Colonic mucosa (tissue), 4 donors: ENCODE measurements around the gene SNRPA1. TPM values are rescaled to one million over a fixed set of nuclear protein-coding genes. Genes with fewer than 3 reads are reported as not detected.

Experiments
- DNase-seq: peaks from one replicate; pipeline ENCODE4 v3.0.0-alpha.2; 2020
- H3K27ac ChIP-seq: fragments of 200-600 bp; one replicate; pipeline ENCODE4 v1.8.0; 2021
- H3K27me3 ChIP-seq: fragments of 200-600 bp; one replicate; pipeline ENCODE4 v1.8.0; 2021
- H3K36me3 ChIP-seq: fragments of 200-600 bp; one replicate; pipeline ENCODE4 v1.8.0; 2021
- H3K4me1 ChIP-seq: fragments of 200-600 bp; one replicate; pipeline ENCODE4 v1.8.0; 2021; ENCODE audit warnings: mild to moderate bottlenecking
- H3K4me3 ChIP-seq: fragments of 200-600 bp; one replicate; pipeline ENCODE4 v1.8.0; 2021
- H3K9ac ChIP-seq, 2 donors: one replicate each; pipeline ENCODE4 v1.7.0; 2013; ENCODE audit warnings: control low read depth in 2 of 2, low read depth in 2 of 2, low read length in 2 of 2
- H3K9me3 ChIP-seq: fragments of 200-600 bp; one replicate; pipeline ENCODE4 v1.8.0; 2021
- CTCF ChIP-seq: fragments of 200-600 bp; IDR thresholded peaks from one replicate; pipeline ENCODE4 v1.8.0; 2022; ENCODE audit warnings: antibody characterized with exemption, mild to moderate bottlenecking
- intact Hi-C: fragments of 100-400 bp; cut with DNase I; formaldehyde crosslinking; loops from one replicate; pipeline ENCODE4 v1.14.1; 2022
- total RNA-seq, 2 donors: library from RNA; stranded (reverse); fragmentation: NEBNext Ultra II Directional in 1 of 2; extraction: Animal tissue kit (Norgen Biotek cat#: 25700) in 1 of 2; gene quantifications; one replicate each; pipeline ENCODE4 v1.2.1, GENCODE V29; 2021
- donor health status: healthy.
- donor health status: DM: no; HTN: no; CAD: no.
- donor health status: DM: no; HTN: no; CAD: no.

The SNRPA1 gene
- total RNA-seq, 2 donors from 2014 or later: 52.6 to 82.7 TPM

- H3K27me3 ChIP-seq: no peaks in the 10 kb centered on the region
- H3K9me3 ChIP-seq: no peaks in the 10 kb centered on the region
- no peak overlapping the region for H3K9ac ChIP-seq
- DNase-seq: no peak
- intact Hi-C loops: no loop called here
- H3K27ac ChIP-seq: no peak overlapping the region
- H3K4me3 ChIP-seq: no peak overlapping the region
- H3K36me3 ChIP-seq: no peaks in the 10 kb centered on the region
- no peaks in the 10 kb centered on the region for H3K4me1 ChIP-seq
- TF ChIP-seq CTCF: no peak
Observed at GRCh38 chr15:101326462-101327146, 31.6 kb upstream of the SNRPA1 start.

- intact Hi-C loops: no loop called here
- DNase-seq: no peak
- Histone ChIP-seq H3K27me3 (no peaks in the 10 kb centered on the region), H3K4me3 (no peak overlapping the region), H3K9ac (no peak overlapping the region), H3K36me3 (no peaks in the 10 kb centered on the region), H3K9me3 (no peaks in the 10 kb centered on the region), H3K27ac (no peak overlapping the region), H3K4me1 (no peaks in the 10 kb centered on the region)
- no peak for TF ChIP-seq CTCF
Observed at GRCh38 chr15:101326026-101326315, 30.9 kb upstream of the SNRPA1 start.

DNA sequence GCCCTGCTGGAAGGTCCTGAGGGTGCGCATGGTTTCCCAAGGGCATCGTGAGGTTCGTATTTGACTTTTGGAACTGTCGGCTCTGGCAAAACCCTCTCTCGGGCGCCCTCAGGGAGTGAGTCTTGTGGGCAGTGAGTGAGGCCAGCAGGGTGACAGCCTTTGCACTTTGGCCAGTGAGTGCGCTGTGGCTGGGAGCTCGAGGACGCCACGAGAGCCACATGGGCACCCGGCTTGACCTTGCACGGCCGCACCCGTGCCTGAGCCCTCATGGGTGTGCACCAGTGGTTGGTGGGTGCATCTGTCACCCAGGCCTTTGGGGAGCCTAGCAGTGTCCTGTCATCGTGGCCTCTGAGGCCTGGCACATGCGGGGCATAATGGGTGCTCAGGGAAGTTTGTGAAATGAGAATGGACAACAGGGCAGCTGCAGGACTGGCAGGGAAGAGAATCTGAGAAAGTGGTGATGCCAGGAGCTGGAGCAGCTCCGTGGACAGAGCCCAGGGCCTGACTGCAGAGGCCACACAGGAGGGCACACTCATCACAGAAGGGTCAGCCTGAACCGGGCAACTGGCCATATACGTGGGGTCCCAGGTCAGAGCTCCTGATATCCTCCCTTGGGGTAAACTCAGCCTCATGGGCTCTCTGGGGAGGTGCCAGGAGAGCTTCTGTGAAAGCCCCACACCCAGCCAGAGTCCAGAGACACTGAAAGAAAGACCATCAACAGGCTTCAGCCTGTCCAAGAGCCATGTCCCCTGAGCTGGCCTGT is 30.4 kb upstream of the SNRPA1 start:
- H3K9ac ChIP-seq: no peak overlapping the region
- no peak for DNase-seq
- intact Hi-C loops: no loop called here
- H3K4me3 ChIP-seq: no peak overlapping the region
- no peak for TF ChIP-seq CTCF
- H3K36me3 ChIP-seq: no peaks in the 10 kb centered on the region
- no peaks in the 10 kb centered on the region for H3K9me3 ChIP-seq
- H3K27me3 ChIP-seq: no peaks in the 10 kb centered on the region
- no peaks in the 10 kb centered on the region for H3K4me1 ChIP-seq
- H3K27ac ChIP-seq: peak overlapping the region; percentile 12

DNA sequence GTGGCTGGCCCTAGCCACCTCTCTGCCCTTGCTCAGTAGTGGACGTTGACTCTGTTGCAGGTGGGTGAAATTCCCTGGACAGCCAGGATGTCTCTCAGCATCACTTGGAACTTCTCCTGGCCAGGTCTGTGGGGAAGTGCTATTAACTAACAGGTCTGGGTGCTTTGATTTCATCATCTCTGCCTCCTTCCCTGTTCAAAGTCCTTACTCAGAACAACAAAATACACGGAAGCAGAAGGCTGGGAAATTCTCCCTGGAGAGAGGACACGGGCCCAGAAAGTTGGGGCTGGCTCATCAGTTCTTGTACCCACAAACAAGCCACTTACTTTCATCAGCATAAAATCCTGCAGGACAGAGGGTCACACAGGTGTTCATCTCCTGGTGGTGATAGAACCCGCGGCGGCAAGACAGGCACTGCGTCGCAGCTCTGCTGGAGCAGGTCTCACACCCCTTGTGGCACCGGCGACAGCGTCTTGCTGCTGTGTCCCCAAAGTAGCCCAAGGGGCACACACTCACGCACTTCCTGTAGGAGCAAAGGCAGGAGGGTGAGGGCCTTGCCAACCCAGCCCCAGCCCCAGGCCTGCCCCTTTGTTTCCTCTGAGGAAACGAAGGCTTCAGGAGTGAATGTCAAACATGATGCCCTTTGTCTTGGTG is 29.6 kb upstream of the SNRPA1 start:
- Histone ChIP-seq H3K27ac (peak overlapping the region; percentile 12), H3K4me1 (no peaks in the 10 kb centered on the region), H3K9me3 (no peaks in the 10 kb centered on the region), H3K9ac (no peak overlapping the region), H3K27me3 (no peaks in the 10 kb centered on the region), H3K36me3 (no peaks in the 10 kb centered on the region), H3K4me3 (no peak overlapping the region)
- peak; percentile 59 for DNase-seq
- intact Hi-C loops: no loop called here
- no peak for TF ChIP-seq CTCF

DNA sequence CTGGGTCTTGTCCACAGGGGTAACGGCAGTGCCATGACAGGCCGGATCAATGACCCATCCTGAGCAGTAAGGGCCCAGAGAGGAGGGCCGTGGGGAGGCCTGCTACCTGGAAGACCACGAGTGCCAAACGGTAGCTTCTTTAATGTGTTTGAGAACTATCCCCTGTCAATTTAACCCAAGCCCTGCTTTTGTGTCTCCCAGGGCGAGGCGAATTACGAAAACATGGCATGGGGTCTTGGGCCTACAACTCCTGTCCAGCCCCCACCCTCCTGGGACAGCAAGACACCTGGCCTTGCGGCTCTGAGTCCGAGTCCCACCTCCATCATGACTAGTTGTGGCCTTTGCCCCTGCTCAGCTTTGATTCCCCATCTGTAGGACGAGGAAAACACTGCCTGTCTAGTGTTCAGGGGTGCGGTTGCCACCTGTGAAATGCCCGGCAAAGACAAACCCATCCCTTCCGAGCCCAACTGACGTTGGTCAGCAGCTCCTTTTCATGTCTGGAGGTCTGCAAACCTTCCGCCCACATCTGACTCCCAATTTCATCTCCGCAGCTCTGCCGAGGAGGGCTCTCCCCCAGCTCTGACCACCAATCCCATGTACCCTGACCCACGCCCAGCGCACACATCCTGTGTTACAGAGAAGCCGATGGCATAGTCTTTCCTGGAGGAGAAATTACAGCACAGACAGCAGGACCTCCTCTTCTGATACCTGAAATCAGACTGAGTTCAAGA is 28.9 kb upstream of the SNRPA1 start:
- H3K4me1 ChIP-seq: no peaks in the 10 kb centered on the region
- H3K4me3 ChIP-seq: no peak overlapping the region
- H3K27me3 ChIP-seq: no peaks in the 10 kb centered on the region
- no peaks in the 10 kb centered on the region for H3K36me3 ChIP-seq
- no peak overlapping the region for H3K27ac ChIP-seq
- intact Hi-C loops: no loop called here
- TF ChIP-seq CTCF: no peak
- peak; percentile 34 for DNase-seq
- H3K9ac ChIP-seq: no peak overlapping the region
- no peaks in the 10 kb centered on the region for H3K9me3 ChIP-seq
